ENCODE measurements around the gene ZBP1.

Gene ZBP1

GRCh38 chr20:57561356-57562279 lies 58.6 kb downstream of the ZBP1 start:
- no peaks in the 10 kb centered on the region for H3K9me2 ChIP-seq (replicated peaks; ENCODE audit: low read depth, low read length)
- no peaks in the 10 kb centered on the region for H3F3A ChIP-seq (ENCODE audit: low read depth)
- no peak overlapping the region for H3K4me3 ChIP-seq (ENCODE audit: low read length, poor library complexity, severe bottlenecking)
- no peaks in the 10 kb centered on the region for H3K4me1 ChIP-seq (ENCODE audit: insufficient read depth, low read length, poor library complexity, severe bottlenecking)
- H2AFZ ChIP-seq (ENCODE audit: low read length): no peak overlapping the region
- no peaks in the 10 kb centered on the region for H3K27me3 ChIP-seq (ENCODE audit: insufficient read depth, low read length, poor library complexity, severe bottlenecking)
- H3K9ac ChIP-seq (ENCODE audit: low read depth, low read length, poor library complexity, severe bottlenecking): no peak overlapping the region
- H3K79me2 ChIP-seq (ENCODE audit: insufficient read depth, low read length): no peaks in the 10 kb centered on the region
- TF ChIP-seq EZH2phosphoT487 (IDR thresholded peaks at IDR 0.05; ENCODE audit: borderline replicate concordance): no peak
- TF ChIP-seq, protein P1, sequence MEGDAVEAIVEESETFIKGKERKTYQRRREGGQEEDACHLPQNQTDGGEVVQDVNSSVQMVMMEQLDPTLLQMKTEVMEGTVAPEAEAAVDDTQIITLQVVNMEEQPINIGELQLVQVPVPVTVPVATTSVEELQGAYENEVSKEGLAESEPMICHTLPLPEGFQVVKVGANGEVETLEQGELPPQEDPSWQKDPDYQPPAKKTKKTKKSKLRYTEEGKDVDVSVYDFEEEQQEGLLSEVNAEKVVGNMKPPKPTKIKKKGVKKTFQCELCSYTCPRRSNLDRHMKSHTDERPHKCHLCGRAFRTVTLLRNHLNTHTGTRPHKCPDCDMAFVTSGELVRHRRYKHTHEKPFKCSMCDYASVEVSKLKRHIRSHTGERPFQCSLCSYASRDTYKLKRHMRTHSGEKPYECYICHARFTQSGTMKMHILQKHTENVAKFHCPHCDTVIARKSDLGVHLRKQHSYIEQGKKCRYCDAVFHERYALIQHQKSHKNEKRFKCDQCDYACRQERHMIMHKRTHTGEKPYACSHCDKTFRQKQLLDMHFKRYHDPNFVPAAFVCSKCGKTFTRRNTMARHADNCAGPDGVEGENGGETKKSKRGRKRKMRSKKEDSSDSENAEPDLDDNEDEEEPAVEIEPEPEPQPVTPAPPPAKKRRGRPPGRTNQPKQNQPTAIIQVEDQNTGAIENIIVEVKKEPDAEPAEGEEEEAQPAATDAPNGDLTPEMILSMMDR (conservative IDR thresholded peaks at IDR 0.05; ENCODE audit: low read length): no peak
- H3K4me2 ChIP-seq (ENCODE audit: low read depth, low read length, poor library complexity, severe bottlenecking): no peak overlapping the region
- no peaks in the 10 kb centered on the region for H3K9me3 ChIP-seq (ENCODE audit: insufficient read depth, low read depth, low read length)
- no peaks in the 10 kb centered on the region for H3K36me3 ChIP-seq (ENCODE audit: insufficient read depth, low read length)
- H4K20me1 ChIP-seq (ENCODE audit: insufficient read depth, low read length, poor library complexity, severe bottlenecking): no peaks in the 10 kb centered on the region

- Histone ChIP-seq H3K9me2 (replicated peaks; ENCODE audit: low read depth, low read length) (no peaks in the 10 kb centered on the region), H3K4me2 (ENCODE audit: low read depth, low read length, poor library complexity, severe bottlenecking) (no peak within 1 kb of the TSS), H4K20me1 (ENCODE audit: insufficient read depth, low read length, poor library complexity, severe bottlenecking) (no peaks in the 10 kb centered on the region), H3K4me3 (ENCODE audit: low read length, poor library complexity, severe bottlenecking) (no peak within 1 kb of the TSS), H3F3A (ENCODE audit: low read depth) (no peaks in the 10 kb centered on the region), H2AFZ (ENCODE audit: low read length) (no peak within 1 kb of the TSS), H3K27me3 (ENCODE audit: insufficient read depth, low read length, poor library complexity, severe bottlenecking) (peaks cover 5% of the 10 kb centered on the region), H3K79me2 (ENCODE audit: insufficient read depth, low read length) (no peaks in the 10 kb centered on the region), H3K4me1 (ENCODE audit: insufficient read depth, low read length, poor library complexity, severe bottlenecking) (no peaks in the 10 kb centered on the region), H3K9ac (ENCODE audit: low read depth, low read length, poor library complexity, severe bottlenecking) (no peak within 1 kb of the TSS), H3K36me3 (ENCODE audit: insufficient read depth, low read length) (no peaks in the 10 kb centered on the region), H3K9me3 (ENCODE audit: insufficient read depth, low read depth, low read length) (no peaks in the 10 kb centered on the region)
- TF ChIP-seq, protein P1 (conservative IDR thresholded peaks at IDR 0.05; ENCODE audit: low read length): no peak
- no peak for TF ChIP-seq EZH2phosphoT487 (IDR thresholded peaks at IDR 0.05; ENCODE audit: borderline replicate concordance)
These were observed 59.5 kb downstream of the ZBP1 start, which contains the start of gene PCK1 for GRCh38 chr20:57560554-57561355. Gene PCK1, plus strand, starts transcription at chr20:57561110. Its CDS starts 302 bp downstream, at chr20:57561412.

GRCh38 chr20:57559658-57560553 lies 60.3 kb downstream of the ZBP1 start:
- no peaks in the 10 kb centered on the region for H3K4me1 ChIP-seq (ENCODE audit: insufficient read depth, low read length, poor library complexity, severe bottlenecking)
- H4K20me1 ChIP-seq (ENCODE audit: insufficient read depth, low read length, poor library complexity, severe bottlenecking): no peaks in the 10 kb centered on the region
- H3K4me3 ChIP-seq (ENCODE audit: low read length, poor library complexity, severe bottlenecking): no peak overlapping the region

More at GRCh38 chr20:57559658-57560553, 60.3 kb downstream of the ZBP1 start:
- H3F3A ChIP-seq (ENCODE audit: low read depth): no peaks in the 10 kb centered on the region
- H3K4me2 ChIP-seq (ENCODE audit: low read depth, low read length, poor library complexity, severe bottlenecking): no peak overlapping the region
- H3K36me3 ChIP-seq (ENCODE audit: insufficient read depth, low read length): no peaks in the 10 kb centered on the region
- H3K9me2 ChIP-seq (replicated peaks; ENCODE audit: low read depth, low read length): no peaks in the 10 kb centered on the region
- H3K9ac ChIP-seq (ENCODE audit: low read depth, low read length, poor library complexity, severe bottlenecking): no peak overlapping the region
- H3K27me3 ChIP-seq (ENCODE audit: insufficient read depth, low read length, poor library complexity, severe bottlenecking): peaks cover 5% of the 10 kb centered on the region
- H3K9me3 ChIP-seq (ENCODE audit: insufficient read depth, low read depth, low read length): no peaks in the 10 kb centered on the region
- TF ChIP-seq EZH2phosphoT487 (IDR thresholded peaks at IDR 0.05; ENCODE audit: borderline replicate concordance): no peak
- TF ChIP-seq, protein P1 (conservative IDR thresholded peaks at IDR 0.05; ENCODE audit: low read length): no peak
- H2AFZ ChIP-seq (ENCODE audit: low read length): no peak overlapping the region
- no peaks in the 10 kb centered on the region for H3K79me2 ChIP-seq (ENCODE audit: insufficient read depth, low read length)

All from Loucy (cell line).